ENCODE data around the gene FAM167B. TPM values are rescaled to one million over a fixed set of nuclear protein-coding genes. Genes with fewer than 3 reads are reported as not detected.

FAM167B gene
- total RNA-seq, 2 donors from 2014 or later = 1.6 to 1.9 TPM

GRCh38 chr1:32215629-32216480, 31.2 kb upstream of the FAM167B start:
- Mint-ChIP-seq H3K9me3 (no peaks in the 10 kb centered on the region), H3K27ac (peak overlapping the region; percentile 25), H3K27me3 (ENCODE audit: low read depth) (no peaks in the 10 kb centered on the region), H3K4me3 (no peak overlapping the region), H3K4me1 (ENCODE audit: low read depth) (peaks cover 22% of the 10 kb centered on the region), H3K36me3 (ENCODE audit: insufficient read depth in 2 of 2) (peaks cover 0 to 2% of the 10 kb centered on the region in 2 donors)
- peak; percentile 60 to 62 for DNase-seq
- ATAC-seq (replicated peaks in 1 of 2) = peak; percentile 86 to 87

DNA sequence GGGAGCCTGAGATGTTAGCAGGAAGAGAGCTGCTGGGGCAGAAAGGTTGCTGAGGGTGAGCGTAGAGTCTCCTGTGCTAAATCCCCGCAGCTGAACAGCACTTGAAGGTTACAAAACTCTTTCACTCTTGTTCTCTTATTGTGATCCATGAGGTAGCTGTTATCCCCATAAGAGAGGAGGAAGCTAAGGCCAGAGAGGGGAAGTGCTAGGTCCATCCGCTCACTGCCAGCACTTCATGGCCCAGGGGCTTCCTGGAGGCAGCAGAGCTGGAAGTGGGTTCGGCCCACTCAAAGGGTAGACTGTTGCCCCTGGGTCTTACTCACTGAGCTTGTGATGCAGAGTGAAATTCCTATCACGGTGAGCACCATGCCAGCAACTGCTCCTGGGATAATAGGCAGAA, 30.5 kb upstream of the FAM167B start:
- H3K27me3 Mint-ChIP-seq (ENCODE audit: low read depth) = no peaks in the 10 kb centered on the region
- DNase-seq = no peak
- H3K27ac Mint-ChIP-seq = peak overlapping the region; percentile 25
- no peak overlapping the region for H3K4me3 Mint-ChIP-seq
- peaks cover 0 to 2% of the 10 kb centered on the region in 2 donors for H3K36me3 Mint-ChIP-seq (ENCODE audit: insufficient read depth in 2 of 2)
- H3K9me3 Mint-ChIP-seq = no peaks in the 10 kb centered on the region
- no peak for ATAC-seq (replicated peaks in 1 of 2)
- H3K4me1 Mint-ChIP-seq (ENCODE audit: low read depth) = peaks cover 30% of the 10 kb centered on the region

GRCh38 chr1:32219022-32219421, 28.0 kb upstream of the FAM167B start:
- no peak for DNase-seq
- H3K36me3 Mint-ChIP-seq (ENCODE audit: insufficient read depth in 2 of 2) = peaks cover 2 to 5% of the 10 kb centered on the region in 2 donors
- no peaks in the 10 kb centered on the region for H3K27me3 Mint-ChIP-seq (ENCODE audit: low read depth)
- H3K4me3 Mint-ChIP-seq = no peak overlapping the region
- no peak overlapping the region for H3K27ac Mint-ChIP-seq
- no peaks in the 10 kb centered on the region for H3K9me3 Mint-ChIP-seq
- no peak for ATAC-seq (replicated peaks in 1 of 2)
- H3K4me1 Mint-ChIP-seq (ENCODE audit: low read depth) = peaks cover 37% of the 10 kb centered on the region

DNA sequence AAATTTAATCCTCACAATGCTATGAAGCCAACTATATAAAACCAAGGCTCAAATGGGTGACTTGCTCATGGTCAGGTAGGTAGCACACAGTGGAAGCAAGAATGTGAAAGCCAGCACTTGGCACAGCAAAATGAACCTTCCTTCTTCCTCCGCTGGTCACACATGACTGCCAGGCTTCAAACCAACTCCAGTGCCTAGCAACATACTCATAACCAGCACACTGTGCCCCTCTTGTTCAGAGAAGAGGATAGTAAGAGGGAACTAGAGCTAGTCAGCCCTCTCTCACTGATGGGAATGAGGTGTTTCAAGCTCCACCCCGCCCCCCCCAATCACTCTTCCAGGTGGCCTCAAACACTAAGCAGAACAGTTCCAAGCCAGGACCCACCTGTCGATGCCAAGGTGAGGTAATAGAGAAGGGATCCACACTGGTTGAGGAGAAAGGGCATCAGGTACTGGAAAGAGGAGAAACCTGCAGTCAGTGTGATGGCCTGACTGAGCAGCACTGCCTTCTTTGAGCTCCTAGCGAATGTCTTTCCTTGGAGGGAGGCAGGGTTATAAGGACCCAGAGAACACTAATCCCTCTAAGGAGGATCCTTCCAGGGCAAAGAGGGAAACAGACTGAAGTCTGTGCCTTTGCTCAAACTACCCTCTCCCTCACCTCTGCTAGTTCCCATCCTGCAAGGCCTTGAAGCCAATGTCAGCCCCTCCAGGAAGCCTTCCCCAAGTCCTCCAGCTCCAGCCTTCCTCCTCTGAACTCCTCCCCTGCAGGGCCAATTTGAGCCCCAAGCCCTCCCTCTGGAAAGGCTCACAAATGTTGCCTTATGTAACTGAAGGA, 26.1 kb upstream of the FAM167B start:
- no peak for DNase-seq
- Mint-ChIP-seq H3K27me3 (ENCODE audit: low read depth) (no peaks in the 10 kb centered on the region), H3K4me3 (peak overlapping the region; percentile 94 to 96), H3K36me3 (ENCODE audit: insufficient read depth in 2 of 2) (peaks cover 6 to 10% of the 10 kb centered on the region in 2 donors), H3K4me1 (ENCODE audit: low read depth) (peaks cover 41% of the 10 kb centered on the region), H3K27ac (peak overlapping the region; percentile 77), H3K9me3 (no peaks in the 10 kb centered on the region)
- no peak for ATAC-seq (replicated peaks in 1 of 2)

DNA sequence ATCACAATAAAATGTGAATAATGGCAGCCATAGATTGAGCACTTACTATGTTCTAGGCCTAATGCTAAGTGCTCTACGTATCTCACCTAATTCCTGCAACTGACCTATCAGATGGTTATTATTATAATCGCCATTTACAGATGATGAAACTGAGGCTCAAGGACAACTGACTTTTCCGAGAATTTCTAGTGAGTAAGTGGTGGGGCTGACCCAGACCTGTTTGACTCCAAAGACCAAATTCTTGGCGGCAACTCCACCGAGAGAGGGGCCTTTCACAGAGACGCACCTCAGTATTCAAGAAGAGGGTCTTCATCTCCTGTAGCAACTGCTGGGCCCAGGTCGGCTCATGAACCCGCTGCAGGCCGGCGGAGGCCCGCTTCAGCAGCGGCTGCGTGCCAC, 25.4 kb upstream of the FAM167B start:
- Mint-ChIP-seq H3K9me3 (no peaks in the 10 kb centered on the region), H3K27ac (peak overlapping the region; percentile 77), H3K4me3 (peak overlapping the region; percentile 94 to 96), H3K27me3 (ENCODE audit: low read depth) (no peaks in the 10 kb centered on the region), H3K4me1 (ENCODE audit: low read depth) (peaks cover 36% of the 10 kb centered on the region), H3K36me3 (ENCODE audit: insufficient read depth in 2 of 2) (peaks cover 6 to 10% of the 10 kb centered on the region in 2 donors)
- ATAC-seq (replicated peaks in 1 of 2) = no peak
- no peak for DNase-seq

- Mint-ChIP-seq H3K36me3 (ENCODE audit: insufficient read depth in 2 of 2) (peaks cover 6 to 10% of the 10 kb centered on the region in 2 donors), H3K27ac (peak within 1 kb of the TSS; percentile 94), H3K9me3 (no peaks in the 10 kb centered on the region), H3K4me1 (ENCODE audit: low read depth) (peaks cover 34% of the 10 kb centered on the region), H3K4me3 (peak within 1 kb of the TSS; percentile 94 to 96), H3K27me3 (ENCODE audit: low read depth) (no peaks in the 10 kb centered on the region)
- ATAC-seq (replicated peaks in 1 of 2) (peak; percentile 98), DNase-seq (peak; percentile 92 to 93)
Measured at GRCh38 chr1:32221980-32222755, 24.9 kb upstream of the FAM167B start, which contains the start of the genes EIF3I and TMEM234. Gene EIF3I, plus strand, starts transcription at chr1:32222407. Its CDS starts 35 bp downstream, at chr1:32222442. Gene TMEM234, minus strand, starts transcription at chr1:32222353. Its CDS starts 31 bp downstream, at chr1:32222322.

- peaks cover 41% of the 10 kb centered on the region for H3K4me1 Mint-ChIP-seq (ENCODE audit: low read depth)
- no peaks in the 10 kb centered on the region for H3K9me3 Mint-ChIP-seq
- DNase-seq = no peak
- peak overlapping the region; percentile 94 for H3K27ac Mint-ChIP-seq
- peaks cover 12 to 21% of the 10 kb centered on the region in 2 donors for H3K36me3 Mint-ChIP-seq (ENCODE audit: insufficient read depth in 2 of 2)
- H3K4me3 Mint-ChIP-seq = peak overlapping the region; percentile 94 to 96
- no peaks in the 10 kb centered on the region for H3K27me3 Mint-ChIP-seq (ENCODE audit: low read depth)
- no peak for ATAC-seq (replicated peaks in 1 of 2)
Measured at GRCh38 chr1:32223683-32224082, 23.3 kb upstream of the FAM167B start.

GRCh38 chr1:32224285-32224684, 22.7 kb upstream of the FAM167B start:
- Mint-ChIP-seq H3K4me1 (ENCODE audit: low read depth) (peaks cover 41% of the 10 kb centered on the region), H3K27ac (peak overlapping the region; percentile 94), H3K27me3 (ENCODE audit: low read depth) (no peaks in the 10 kb centered on the region), H3K36me3 (ENCODE audit: insufficient read depth in 2 of 2) (peaks cover 12 to 24% of the 10 kb centered on the region in 2 donors), H3K9me3 (no peaks in the 10 kb centered on the region), H3K4me3 (peak overlapping the region; percentile 94 to 96)
- ATAC-seq (replicated peaks in 1 of 2) = no peak
- no peak for DNase-seq

- Mint-ChIP-seq H3K9me3 (no peaks in the 10 kb centered on the region), H3K4me1 (ENCODE audit: low read depth) (peaks cover 14% of the 10 kb centered on the region), H3K27me3 (ENCODE audit: low read depth) (no peaks in the 10 kb centered on the region), H3K27ac (no peak overlapping the region), H3K4me3 (no peak overlapping the region), H3K36me3 (ENCODE audit: insufficient read depth in 2 of 2) (peaks cover 12 to 27% of the 10 kb centered on the region in 2 donors)
- DNase-seq (no peak), ATAC-seq (replicated peaks in 1 of 2) (no peak)
Measured at GRCh38 chr1:32228771-32229170, 18.3 kb upstream of the FAM167B start.

GRCh38 chr1:32231843-32232432, 15.1 kb upstream of the FAM167B start:
- Mint-ChIP-seq H3K9me3 (no peaks in the 10 kb centered on the region), H3K27ac (no peak overlapping the region), H3K4me3 (no peak overlapping the region), H3K4me1 (ENCODE audit: low read depth) (peaks cover 7% of the 10 kb centered on the region), H3K27me3 (ENCODE audit: low read depth) (no peaks in the 10 kb centered on the region), H3K36me3 (ENCODE audit: insufficient read depth in 2 of 2) (peaks cover 6 to 17% of the 10 kb centered on the region in 2 donors)
- DNase-seq (no peak), ATAC-seq (replicated peaks in 1 of 2) (no peak)

- ATAC-seq (replicated peaks in 1 of 2) (no peak), DNase-seq (no peak)
- no peaks in the 10 kb centered on the region for H3K27me3 Mint-ChIP-seq (ENCODE audit: low read depth)
- no peak overlapping the region for H3K4me3 Mint-ChIP-seq
- peaks cover 4 to 12% of the 10 kb centered on the region in 2 donors for H3K36me3 Mint-ChIP-seq (ENCODE audit: insufficient read depth in 2 of 2)
- peaks cover 2% of the 10 kb centered on the region for H3K4me1 Mint-ChIP-seq (ENCODE audit: low read depth)
- no peak overlapping the region for H3K27ac Mint-ChIP-seq
- no peaks in the 10 kb centered on the region for H3K9me3 Mint-ChIP-seq
Measured at GRCh38 chr1:32232558-32233304, 14.3 kb upstream of the FAM167B start.

DNA sequence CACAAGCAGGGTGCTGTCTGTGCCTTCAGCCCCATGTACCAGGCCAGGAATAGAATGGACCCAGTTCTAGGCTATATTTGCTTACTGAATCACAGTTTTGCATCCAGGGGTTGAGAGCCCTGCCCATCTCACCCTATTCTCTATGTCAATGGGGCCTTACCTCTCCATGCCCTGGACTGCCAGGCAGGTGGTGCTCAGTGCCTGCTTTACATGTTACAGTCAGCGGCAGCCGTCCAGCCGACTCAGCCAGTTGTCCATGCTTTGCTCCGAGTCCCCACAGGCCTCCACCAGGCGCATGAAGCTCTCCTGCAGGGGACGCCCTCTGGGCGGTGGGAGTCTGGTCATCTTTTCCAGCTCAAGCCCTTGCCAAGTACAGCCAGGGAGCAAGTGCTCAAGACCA, 12.2 kb upstream of the FAM167B start:
- H3K4me1 Mint-ChIP-seq (ENCODE audit: low read depth) = no peaks in the 10 kb centered on the region
- H3K9me3 Mint-ChIP-seq = no peaks in the 10 kb centered on the region
- ATAC-seq (replicated peaks in 1 of 2) (no peak), DNase-seq (no peak)
- no peaks in the 10 kb centered on the region for H3K27me3 Mint-ChIP-seq (ENCODE audit: low read depth)
- H3K4me3 Mint-ChIP-seq = no peak overlapping the region
- H3K27ac Mint-ChIP-seq = no peak overlapping the region
- peaks cover 0 to 3% of the 10 kb centered on the region in 2 donors for H3K36me3 Mint-ChIP-seq (ENCODE audit: insufficient read depth in 2 of 2)
